GM12878 (cell line): Measurements from ENCODE around the gene SREK1. TPM values are rescaled to one million over a fixed set of nuclear protein-coding genes. Genes with fewer than 3 reads are reported as not detected.
"Not testable (repeated sequence)": the region's sequence is repeated elsewhere in the genome, so short reads cannot be mapped to it uniquely, and the experiment has no call there.

Experiments used
- ATAC-seq: fragments of 200-7000 bp; cut with Tn5 transposase; 3 replicates; pipeline ENCODE4 v1.9.1; 2020; ENCODE audit warnings: mild to moderate bottlenecking, moderate library complexity
- BruUV-seq: library from RNA; stranded (reverse); fragments of 400-500 nt; replicated peaks from 2 replicates; lab custom pipeline; 2021; lab: Mats Ljungman, UMichigan
- CTCF ChIA-PET: fragments of 300-600 bp; sonication (Branson Sonifier 250); formaldehyde crosslinking; extraction: SDS; loops from one replicate; lab custom pipeline; 2021; ENCODE audit warnings: inconsistent platforms; lab: Yijun Ruan, JAX
- POLR2A ChIA-PET: fragments of 350-600 bp; formaldehyde crosslinking; extraction: SDS; loops from one replicate; lab custom pipeline; 2021; ENCODE audit warnings: inconsistent platforms; lab: Charles Lee
- RAD21 ChIA-PET: fragments of 300-600 bp; sonication (Branson Sonifier 250); formaldehyde crosslinking; loops from one replicate; lab custom pipeline; 2023; ENCODE audit warnings: antibody characterized with exemption; ENCODE audit not compliant: unreplicated experiment; lab: Charles Lee
- SMC1A ChIA-PET: fragments of 300-600 bp; sonication (Branson Sonifier 250); formaldehyde crosslinking; loops from one replicate; lab custom pipeline; 2023; ENCODE audit not compliant: unreplicated experiment, uncharacterized antibody; lab: Charles Lee
- DNase-seq: peaks from one replicate; pipeline ENCODE4 v3.0.0-alpha.2; 2011; ENCODE audit warnings: low read depth, low spot score
- FAIRE-seq: peaks from 3 replicates; lab custom pipeline; 2011; peaks lifted over from hg19 to GRCh38; lab: Jason Lieb, UNC
- H2AFZ ChIP-seq: 2 replicates; pipeline ENCODE4 v1.6.0; 2011; ENCODE audit warnings: low read depth, low read length, control low read depth; ENCODE audit not compliant: control insufficient read depth
- H3K27ac ChIP-seq: 2 replicates; pipeline ENCODE4 v1.5.1; 2011; ENCODE audit warnings: control low read depth; ENCODE audit not compliant: control insufficient read depth, insufficient read depth
- H3K27me3 ChIP-seq, 2 experiments: replicated peaks in 1 of 2; 2 replicates each; pipeline versions ENCODE4 v1.6.0 to v1.6.1; 2011; ENCODE audit warnings: low read length in 1 of 2; ENCODE audit not compliant: control insufficient read depth in 2 of 2, insufficient read depth in 2 of 2
- H3K36me3 ChIP-seq, 2 experiments: 2 replicates each; pipeline ENCODE4 v1.5.1; 2011; ENCODE audit warnings: low read length in 1 of 2; ENCODE audit not compliant: control insufficient read depth in 2 of 2, insufficient read depth in 2 of 2
- H3K4me1 ChIP-seq: 2 replicates; pipeline ENCODE4 v1.6.1; 2011; ENCODE audit warnings: mild to moderate bottlenecking, low read length, moderate library complexity, mixed read lengths; ENCODE audit not compliant: control insufficient read depth, insufficient read depth
- H3K4me2 ChIP-seq: 2 replicates; pipeline ENCODE4 v1.6.0; 2011; ENCODE audit warnings: control low read depth; ENCODE audit not compliant: control insufficient read depth, insufficient read depth
- H3K4me3 ChIP-seq: fragments of 200-600 bp; sonication (generic); 2 replicates; pipeline ENCODE4 v1.5.1; 2016
- H3K79me2 ChIP-seq: 2 replicates; pipeline ENCODE4 v1.6.0; 2011; ENCODE audit warnings: low read length; ENCODE audit not compliant: control insufficient read depth, insufficient read depth
- H3K9ac ChIP-seq: 2 replicates; pipeline ENCODE4 v1.8.0; 2011; ENCODE audit warnings: low read length, control low read depth, mixed read lengths; ENCODE audit not compliant: control insufficient read depth, insufficient read depth
- H3K9me3 ChIP-seq: replicated peaks from 3 replicates; pipeline ENCODE4 v1.5.1; 2011; ENCODE audit warnings: mild to moderate bottlenecking, low read length; ENCODE audit not compliant: control insufficient read depth, insufficient read depth
- H4K20me1 ChIP-seq: 2 replicates; pipeline ENCODE4 v1.6.0; 2011; ENCODE audit not compliant: control insufficient read depth, insufficient read depth
- E2F8 ChIP-seq: fragments of 450-650 bp; IDR thresholded peaks from 2 replicates; pipeline ENCODE4 v1.6.1; 2018; ENCODE audit warnings: mild to moderate bottlenecking, low read depth, moderate library complexity; ENCODE audit not compliant: partially characterized antibody
- HDAC2 ChIP-seq: fragments of 200-600 bp; sonication (generic); IDR thresholded peaks from 2 replicates; pipeline ENCODE4 v1.6.1; 2017
- IRF4 ChIP-seq: IDR thresholded peaks from 2 replicates; pipeline ENCODE4 v1.6.1; 2011; ENCODE audit warnings: low read depth, low read length
- RUNX3 ChIP-seq: IDR thresholded peaks from 2 replicates; pipeline ENCODE4 v1.6.1; 2012; ENCODE audit warnings: low read length, inconsistent platforms
- WGBS: methylation state at CpG from one replicate; pipeline ENCODE4 v1.1.6; 2016; ENCODE audit warnings: low lambda C conversion rate; ENCODE audit not compliant: insufficient replicate concordance, insufficient coverage; ENCODE audit errors: missing lambda C conversion rate; 5-methylcytosine and 5-hydroxymethylcytosine counted together
- in situ Hi-C: fragments of 300-500 bp; cut with MboI; formaldehyde crosslinking; loops from 9 replicates; pipeline ENCODE4 v1.14.3; 2018; ENCODE audit warnings: mixed read lengths
- intact Hi-C: fragments of 100-400 bp; cut with micrococcal nuclease; formaldehyde crosslinking; loops from one replicate; pipeline ENCODE4 v1.14.2; 2022; ENCODE audit not compliant: unreplicated experiment
- polyA plus RNA-seq, 11 experiments: library from polyadenylated mRNA; depleted of rRNA in 4 of 11; unstranded in 6 of 11; stranded (reverse) in 5 of 11; fragments of >200 nt; fragmentation: Nextera tagmentation in 4 of 11; fragmentation: Illumina TruSeq in 1 of 11; extraction: Ambion mirVana in 4 of 11; extraction: Trizol in 1 of 11; gene quantifications; 1 replicate in 1 of 11; 2 replicates in 10 of 11; pipeline versions ENCODE4 v1.2.1 to v1.2.3, GENCODE V29; 2011 to 2016; ENCODE audit warnings: inconsistent platforms in 2 of 11, missing spikeins in 2 of 11, low read depth in 1 of 11
- total RNA-seq, 4 experiments: library from RNA; depleted of rRNA in 3 of 4; stranded (reverse); fragments of >200 nt in 3 of 4; fragmentation: Illumina TruSeq in 1 of 4; extraction: Trizol in 1 of 4; gene quantifications; 2 replicates each; pipeline versions ENCODE4 v1.2.1 to v1.2.3, GENCODE V29; 2013 to 2021
- TF ChIP-seq, protein P1 (sequence below): fragments of 450-650 bp; IDR thresholded peaks from 2 replicates; pipeline ENCODE4 v1.6.1; 2017; ENCODE audit warnings: mild to moderate bottlenecking
- TF ChIP-seq, protein P2 (sequence below): fragments of 450-650 bp; IDR thresholded peaks from 2 replicates; pipeline ENCODE4 v1.6.1; 2017; ENCODE audit warnings: low read depth, mild to moderate bottlenecking, moderate library complexity

SREK1 gene
- total and polyA plus RNA-seq, 10 of the 15 experiments (the other 5 are each of a cell fraction or from before 2014, with no cell fraction given), result 30.7 to 100 (median 61.5) TPM

DNA sequence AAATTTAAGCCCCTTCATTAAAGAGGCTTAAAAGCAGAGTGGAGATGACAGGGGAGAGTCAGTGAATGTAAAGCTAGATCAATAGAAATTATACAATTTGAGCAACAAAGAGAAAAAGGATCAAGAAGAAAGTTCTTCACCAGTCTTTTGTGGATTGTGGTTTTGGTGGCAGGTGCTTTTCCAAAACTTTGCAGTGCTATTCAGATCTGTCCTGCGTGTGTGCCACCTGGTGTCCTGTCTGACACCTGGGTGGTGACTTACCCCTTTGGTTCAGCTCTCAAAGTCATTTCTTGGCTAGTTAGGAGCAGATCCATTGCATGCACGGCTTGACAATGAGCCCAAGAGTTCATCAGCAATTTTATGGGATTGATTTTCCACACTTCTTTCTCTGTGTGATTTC lies 69.4 kb downstream of the SREK1 start (continued):
- TF ChIP-seq E2F8 (no peak), HDAC2 (no peak), IRF4 (no peak)
- TF ChIP-seq, protein P1, sequence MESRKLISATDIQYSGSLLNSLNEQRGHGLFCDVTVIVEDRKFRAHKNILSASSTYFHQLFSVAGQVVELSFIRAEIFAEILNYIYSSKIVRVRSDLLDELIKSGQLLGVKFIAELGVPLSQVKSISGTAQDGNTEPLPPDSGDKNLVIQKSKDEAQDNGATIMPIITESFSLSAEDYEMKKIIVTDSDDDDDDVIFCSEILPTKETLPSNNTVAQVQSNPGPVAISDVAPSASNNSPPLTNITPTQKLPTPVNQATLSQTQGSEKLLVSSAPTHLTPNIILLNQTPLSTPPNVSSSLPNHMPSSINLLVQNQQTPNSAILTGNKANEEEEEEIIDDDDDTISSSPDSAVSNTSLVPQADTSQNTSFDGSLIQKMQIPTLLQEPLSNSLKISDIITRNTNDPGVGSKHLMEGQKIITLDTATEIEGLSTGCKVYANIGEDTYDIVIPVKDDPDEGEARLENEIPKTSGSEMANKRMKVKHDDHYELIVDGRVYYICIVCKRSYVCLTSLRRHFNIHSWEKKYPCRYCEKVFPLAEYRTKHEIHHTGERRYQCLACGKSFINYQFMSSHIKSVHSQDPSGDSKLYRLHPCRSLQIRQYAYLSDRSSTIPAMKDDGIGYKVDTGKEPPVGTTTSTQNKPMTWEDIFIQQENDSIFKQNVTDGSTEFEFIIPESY, result no peak

GRCh38 chr5:66222455-66222854 lies 78.4 kb downstream of the SREK1 start:
- Histone ChIP-seq H3K9ac (no peak overlapping the region), H3K4me3 (no peak overlapping the region), H4K20me1 (no peaks in the 10 kb centered on the region), H3K27ac (no peak overlapping the region), H3K9me3 (no peaks in the 10 kb centered on the region), H3K4me1 (no peaks in the 10 kb centered on the region), H3K79me2 (no peaks in the 10 kb centered on the region), H3K4me2 (peak overlapping the region; percentile 27; the same call in 1 of the 2 replicates), H3K36me3 (no peaks in the 10 kb centered on the region), H2AFZ (0 out of 2 replicates have a peak overlapping the region, but pooled peaks have one; percentile 7), H3K27me3 (no peaks in the 10 kb centered on the region)
- TF ChIP-seq IRF4 (no peak), RUNX3 (peak; percentile 13; the same call in 1 of the 2 replicates)
- TF ChIP-seq, protein P2, sequence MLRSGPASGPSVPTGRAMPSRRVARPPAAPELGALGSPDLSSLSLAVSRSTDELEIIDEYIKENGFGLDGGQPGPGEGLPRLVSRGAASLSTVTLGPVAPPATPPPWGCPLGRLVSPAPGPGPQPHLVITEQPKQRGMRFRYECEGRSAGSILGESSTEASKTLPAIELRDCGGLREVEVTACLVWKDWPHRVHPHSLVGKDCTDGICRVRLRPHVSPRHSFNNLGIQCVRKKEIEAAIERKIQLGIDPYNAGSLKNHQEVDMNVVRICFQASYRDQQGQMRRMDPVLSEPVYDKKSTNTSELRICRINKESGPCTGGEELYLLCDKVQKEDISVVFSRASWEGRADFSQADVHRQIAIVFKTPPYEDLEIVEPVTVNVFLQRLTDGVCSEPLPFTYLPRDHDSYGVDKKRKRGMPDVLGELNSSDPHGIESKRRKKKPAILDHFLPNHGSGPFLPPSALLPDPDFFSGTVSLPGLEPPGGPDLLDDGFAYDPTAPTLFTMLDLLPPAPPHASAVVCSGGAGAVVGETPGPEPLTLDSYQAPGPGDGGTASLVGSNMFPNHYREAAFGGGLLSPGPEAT, result peak; percentile 37; the same call in 1 of the 2 replicates
- intact Hi-C loops, result no loop called here
- WGBS, result 33% methylated on average over 5 of the region's 5 CpGs
- no TSS peak for BruUV-seq
- in situ Hi-C loops, result no loop called here
- FAIRE-seq, result no peak
- SMC1A ChIA-PET, result interaction anchor here (0.5 to 1.5 kb wide), 6 partner anchors 10 to 480 kb away, joined by 3 to 4 read pairs (median 3); no protein-coding TSS in a partner anchor
- POLR2A ChIA-PET, result no interaction called here
- CTCF ChIA-PET, result interaction anchor here (0.7 to 1.7 kb wide), 7 partner anchors 10 to 479 kb away, joined by 3 to 7 read pairs (median 4); no protein-coding TSS in a partner anchor
- DNase-seq, result peak; percentile 13
- RAD21 ChIA-PET, result interaction anchor here (1.1 to 1.2 kb wide), 2 partner anchors 9 to 51 kb away, joined by 3 to 4 read pairs; no protein-coding TSS in a partner anchor
- peak; percentile 94 for ATAC-seq

DNA sequence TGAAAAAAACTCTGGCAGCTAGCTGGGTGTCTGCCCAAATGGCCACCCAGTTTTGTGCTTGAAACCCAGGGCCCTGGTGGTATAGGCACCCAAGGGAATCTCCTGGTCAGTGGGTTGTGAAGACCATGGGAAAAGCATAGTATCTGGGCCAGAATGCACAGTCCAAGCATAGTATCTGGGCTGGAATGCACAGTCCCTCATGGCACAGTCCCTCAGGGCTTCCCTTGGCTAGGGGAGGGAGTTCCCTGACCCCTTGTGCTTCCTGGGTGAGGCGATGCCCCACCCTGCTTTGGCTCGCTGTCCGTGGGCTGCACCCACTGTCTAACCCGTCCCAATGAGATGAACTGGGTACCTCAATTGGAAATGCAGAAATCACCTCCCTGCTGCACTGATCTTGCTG lies 78.8 kb downstream of the SREK1 start:
- CTCF ChIA-PET, result interaction anchor here (1.0 to 1.7 kb wide), 6 partner anchors 10 to 479 kb away, joined by 3 to 7 read pairs (median 4); no protein-coding TSS in a partner anchor
- H3K4me1 ChIP-seq, intact Hi-C loops, H3K9ac ChIP-seq, DNase-seq, H3K27ac ChIP-seq, POLR2A ChIA-PET, FAIRE-seq, H3K36me3 ChIP-seq, H3K9me3 ChIP-seq, H4K20me1 ChIP-seq, H3K4me3 ChIP-seq, in situ Hi-C loops, H2AFZ ChIP-seq, H3K79me2 ChIP-seq, H3K27me3 ChIP-seq, BruUV-seq: not testable (repeated sequence)
- SMC1A ChIA-PET, result interaction anchor here (0.6 to 1.5 kb wide), 5 partner anchors 9 to 480 kb away, joined by 3 to 4 read pairs (median 3); no protein-coding TSS in a partner anchor
- H3K4me2 ChIP-seq, result 0 out of 2 replicates have a peak overlapping the region, but pooled peaks have one; percentile 27
- RAD21 ChIA-PET, result interaction anchor here (1.1 to 1.2 kb wide), 2 partner anchors 9 to 51 kb away, joined by 3 to 4 read pairs; no protein-coding TSS in a partner anchor
- WGBS, result 64% methylated on average over 4 of the region's 4 CpGs
- peak; percentile 60 for ATAC-seq
